HCT116 (cell line): ENCODE results near the gene VAMP3.

Source experiments
- CEBPB ChIP-seq: IDR thresholded peaks from 2 replicates; pipeline ENCODE4 v1.6.1; 2012; ENCODE audit warnings: low read depth
- EGR1 ChIP-seq: IDR thresholded peaks from 2 replicates; pipeline ENCODE4 v1.6.1; 2012; ENCODE audit warnings: low read depth
- EZH2 ChIP-seq: fragments of 200-600 bp; sonication (generic); IDR thresholded peaks from 2 replicates; pipeline ENCODE4 v1.6.1; 2017; ENCODE audit warnings: antibody characterized with exemption, mixed run types
- POLR2A ChIP-seq: IDR thresholded peaks from 2 replicates; pipeline ENCODE4 v1.7.0; 2011; ENCODE audit warnings: borderline replicate concordance; ENCODE audit not compliant: insufficient read depth, insufficient read length; ENCODE audit errors: extremely low read depth
- POLR2AphosphoS5 ChIP-seq: IDR thresholded peaks from 2 replicates; pipeline ENCODE4 v1.6.1; 2011; ENCODE audit warnings: mild to moderate bottlenecking, low read depth, low read length, moderate library complexity
- YY1 ChIP-seq: IDR thresholded peaks from 2 replicates; pipeline ENCODE4 v1.6.1; 2011; ENCODE audit warnings: low read length, low read depth, moderate library complexity, mild to moderate bottlenecking; ENCODE audit not compliant: insufficient replicate concordance; ENCODE audit errors: extremely low read depth
- ZFX ChIP-seq: fragments of 450-650 bp; IDR thresholded peaks from 2 replicates; pipeline ENCODE4 v1.6.1; 2017
- TF ChIP-seq, protein P1 (sequence below), 3 experiments: fragments of 200-600 bp in 1 of 3; sonication (generic) in 1 of 3; IDR thresholded peaks in 2 of 3; conservative IDR thresholded peaks in 1 of 3; 2 replicates each; pipeline ENCODE4 v1.5.1; 2012 to 2017; ENCODE audit warnings: low read depth in 2 of 3, low read length in 2 of 3, antibody characterized with exemption in 1 of 3, borderline replicate concordance in 1 of 3, control low read depth in 1 of 3, mild to moderate bottlenecking in 1 of 3, mixed read lengths in 1 of 3, mixed run types in 1 of 3, moderate library complexity in 1 of 3; ENCODE audit not compliant: insufficient read depth in 1 of 3
- TF ChIP-seq, protein P2 (sequence below): IDR thresholded peaks from 2 replicates; pipeline ENCODE4 v1.6.1; 2012

DNA sequence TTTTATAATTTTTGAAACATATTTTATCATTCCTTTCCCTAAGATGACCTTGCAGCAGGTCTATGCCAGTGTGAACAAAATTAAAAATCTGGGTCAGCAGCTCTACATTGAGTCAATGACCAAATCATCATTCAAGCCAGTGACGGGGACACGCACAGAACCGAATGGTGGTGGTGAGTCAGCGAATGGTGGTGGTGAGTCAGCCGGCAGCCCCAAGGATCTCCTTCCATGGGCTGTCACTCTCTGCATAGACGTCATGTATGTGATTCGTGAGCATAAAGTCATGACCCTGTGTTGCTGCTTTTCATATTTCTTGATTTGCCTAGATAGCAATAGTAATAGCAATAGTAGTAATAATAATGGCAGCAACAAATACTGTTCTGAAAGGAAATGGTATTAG is 39.3 kb downstream of the VAMP3 start:
- TF ChIP-seq, protein P1, sequence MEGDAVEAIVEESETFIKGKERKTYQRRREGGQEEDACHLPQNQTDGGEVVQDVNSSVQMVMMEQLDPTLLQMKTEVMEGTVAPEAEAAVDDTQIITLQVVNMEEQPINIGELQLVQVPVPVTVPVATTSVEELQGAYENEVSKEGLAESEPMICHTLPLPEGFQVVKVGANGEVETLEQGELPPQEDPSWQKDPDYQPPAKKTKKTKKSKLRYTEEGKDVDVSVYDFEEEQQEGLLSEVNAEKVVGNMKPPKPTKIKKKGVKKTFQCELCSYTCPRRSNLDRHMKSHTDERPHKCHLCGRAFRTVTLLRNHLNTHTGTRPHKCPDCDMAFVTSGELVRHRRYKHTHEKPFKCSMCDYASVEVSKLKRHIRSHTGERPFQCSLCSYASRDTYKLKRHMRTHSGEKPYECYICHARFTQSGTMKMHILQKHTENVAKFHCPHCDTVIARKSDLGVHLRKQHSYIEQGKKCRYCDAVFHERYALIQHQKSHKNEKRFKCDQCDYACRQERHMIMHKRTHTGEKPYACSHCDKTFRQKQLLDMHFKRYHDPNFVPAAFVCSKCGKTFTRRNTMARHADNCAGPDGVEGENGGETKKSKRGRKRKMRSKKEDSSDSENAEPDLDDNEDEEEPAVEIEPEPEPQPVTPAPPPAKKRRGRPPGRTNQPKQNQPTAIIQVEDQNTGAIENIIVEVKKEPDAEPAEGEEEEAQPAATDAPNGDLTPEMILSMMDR (IDR thresholded peaks at IDR 0.05 in 2 of 3, conservative IDR thresholded peaks at IDR 0.05 in 1 of 3; ENCODE audit: borderline replicate concordance in 1 of 3, insufficient read depth in 1 of 3, low read depth in 2 of 3, low read length in 2 of 3): no peak
- TF ChIP-seq ZFX: no peak
- TF ChIP-seq POLR2A: no peak
- no peak for TF ChIP-seq CEBPB
- TF ChIP-seq YY1: no peak
- no peak for TF ChIP-seq POLR2AphosphoS5
- no peak for TF ChIP-seq EGR1
- no peak for TF ChIP-seq EZH2
- TF ChIP-seq, protein P2, sequence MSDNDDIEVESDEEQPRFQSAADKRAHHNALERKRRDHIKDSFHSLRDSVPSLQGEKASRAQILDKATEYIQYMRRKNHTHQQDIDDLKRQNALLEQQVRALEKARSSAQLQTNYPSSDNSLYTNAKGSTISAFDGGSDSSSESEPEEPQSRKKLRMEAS: no peak
